ENCODE measurements around the gene TWNK.

Gene TWNK

GRCh38 chr10:101032637-101033224 lies 45.4 kb downstream of the TWNK start (continued):
- TF ChIP-seq ZNF148 (tag by site-specific recombination; IDR thresholded peaks at IDR 0.05; ENCODE audit: borderline replicate concordance) (no peak), ZNF37A (tag by site-specific recombination; IDR thresholded peaks at IDR 0.05) (no peak), HIC1 (tag by site-specific recombination; IDR thresholded peaks at IDR 0.05) (peak; percentile 59), GLI4 (tag by site-specific recombination; IDR thresholded peaks at IDR 0.05) (no peak), ZBTB26 (tag by site-specific recombination; optimal IDR thresholded peaks at IDR 0.05) (peak; percentile 1), ZNF600 (tag by site-specific recombination; IDR thresholded peaks at IDR 0.05) (peak; percentile 97), ZNF266 (tag by site-specific recombination; IDR thresholded peaks at IDR 0.05; ENCODE audit: low read depth) (no peak), ZNF645 (tag by site-specific recombination; IDR thresholded peaks at IDR 0.05) (no peak), ZNF660 (tag by site-specific recombination; IDR thresholded peaks at IDR 0.05) (no peak), ZNF211 (tag by site-specific recombination; IDR thresholded peaks at IDR 0.05; ENCODE audit: low read depth) (no peak), PRDM4 (tag by site-specific recombination; IDR thresholded peaks at IDR 0.05) (peak; percentile 10; the same call in 1 of the 2 replicates), ZNF157 (tag by site-specific recombination; IDR thresholded peaks at IDR 0.05) (no peak), ZNF23 (tag by site-specific recombination; IDR thresholded peaks at IDR 0.05; ENCODE audit: borderline replicate concordance) (no peak), ZBTB20 (tag by site-specific recombination; IDR thresholded peaks at IDR 0.05) (peak; percentile 77; the same call in 1 of the 2 replicates), ZNF610 (tag by site-specific recombination; IDR thresholded peaks at IDR 0.05; ENCODE audit: borderline replicate concordance) (no peak), ZNF501 (tag by site-specific recombination; IDR thresholded peaks at IDR 0.05) (no peak), ZNF514 (tag by site-specific recombination; IDR thresholded peaks at IDR 0.05) (no peak), BCL11B (tag by site-specific recombination; IDR thresholded peaks at IDR 0.05; ENCODE audit: low read depth) (no peak), ZNF302 (tag by site-specific recombination; IDR thresholded peaks at IDR 0.05; ENCODE audit: low read depth) (no peak), ZIC2 (tag by site-specific recombination; IDR thresholded peaks at IDR 0.05) (peak; percentile 41; the same call in 1 of the 2 replicates), ZNF366 (tag by site-specific recombination; conservative IDR thresholded peaks at IDR 0.05) (peak; percentile 87), ZNF18 (tag by site-specific recombination; IDR thresholded peaks at IDR 0.05) (peak; percentile 26; the same call in 1 of the 2 replicates), ZNF169 (tag by site-specific recombination; IDR thresholded peaks at IDR 0.05) (no peak), ZNF549 (tag by site-specific recombination; IDR thresholded peaks at IDR 0.05) (no peak), ZNF350 (tag by site-specific recombination; IDR thresholded peaks at IDR 0.05) (no peak), YY2 (tag by site-specific recombination; IDR thresholded peaks at IDR 0.05) (no peak), ZBTB17 (tag by site-specific recombination; IDR thresholded peaks at IDR 0.05) (peak; percentile 97), KLF10 (tag by site-specific recombination; IDR thresholded peaks at IDR 0.05) (no peak), ZSCAN23 (tag by site-specific recombination; IDR thresholded peaks at IDR 0.05) (no peak), ZNF292 (tag by site-specific recombination; IDR thresholded peaks at IDR 0.05; ENCODE audit: borderline replicate concordance, low read depth) (no peak)
